ENCODE results near the gene HOXC9. TPM values are rescaled to one million over a fixed set of nuclear protein-coding genes. Genes with fewer than 3 reads are reported as not detected.

The HOXC9 gene
- total and polyA plus RNA-seq, 2 of the 8 experiments (the other 6 are each of a cell fraction or from before 2014, with no cell fraction given) = not detected

GRCh38 chr12:54012631-54013409 is 12.9 kb downstream of the HOXC9 start:
- no peak overlapping the region for H4K91ac ChIP-seq (replicated peaks; ENCODE audit: insufficient read length, low read length)
- DNase-seq (ENCODE audit: low read depth in 1 of 2, low spot score in 2 of 2) = no peak
- no peak overlapping the region for H3K4me2 ChIP-seq (ENCODE audit: insufficient read depth in 1 of 2, low read depth in 2 of 2, low read length in 2 of 2)
- H2AK5ac ChIP-seq (ENCODE audit: low read depth, low read length) = no peak overlapping the region
- no peak overlapping the region for H4K8ac ChIP-seq (ENCODE audit: extremely low read depth, insufficient read depth, low read length)
- no peak overlapping the region for H2BK20ac ChIP-seq (ENCODE audit: low read length)
- no peaks in the 10 kb centered on the region for H3K79me1 ChIP-seq (ENCODE audit: low read depth, low read length)
- no peaks in the 10 kb centered on the region; the same call in 1 of the 2 replicates for H3K23me2 ChIP-seq (ENCODE audit: low read depth, low read length)
- H3K14ac ChIP-seq (ENCODE audit: insufficient read length) = no peak overlapping the region
- H2BK15ac ChIP-seq (ENCODE audit: low read length) = no peak overlapping the region
- WGBS, 2 experiments (ENCODE audit: extremely low coverage in 1 of 2, insufficient coverage in 1 of 2, insufficient read length in 1 of 2, insufficient replicate concordance in 2 of 2, low coverage in 1 of 2, low lambda C conversion rate in 2 of 2, missing lambda C conversion rate in 1 of 2) = 19% methylated on average over 6 of the region's 6 CpGs; no CpG with 5 or more reads in 1 of the 2 experiments
- H3K27ac ChIP-seq (ENCODE audit: low read depth, low read length) = no peak overlapping the region
- no peak overlapping the region for H2BK5ac ChIP-seq (ENCODE audit: low read depth, low read length)
- no peaks in the 10 kb centered on the region for H3K36me3 ChIP-seq (ENCODE audit: control insufficient read depth in 2 of 4, insufficient read depth in 4 of 4, low read length in 3 of 4)
- no peak overlapping the region for H4K5ac ChIP-seq (ENCODE audit: insufficient read length, low read depth, low read length)
- H3K9ac ChIP-seq (replicated peaks in 1 of 4; ENCODE audit: extremely low read depth in 1 of 4, low read depth in 3 of 4, low read length in 3 of 4) = no peak overlapping the region
- H3K4ac ChIP-seq (replicated peaks; ENCODE audit: insufficient read length, low read depth, low read length) = no peak overlapping the region
- no peak overlapping the region for H3K4me3 ChIP-seq (ENCODE audit: extremely low read depth in 1 of 4, insufficient read depth in 2 of 4, low read depth in 3 of 4, low read length in 4 of 4)
- no peak overlapping the region for H3K23ac ChIP-seq (ENCODE audit: insufficient read length)
- peaks cover 93 to 100% (median 99%) of the 10 kb centered on the region in 4 experiments for H3K27me3 ChIP-seq (replicated peaks in 1 of 4; ENCODE audit: control insufficient read depth in 3 of 4, extremely low read depth in 1 of 4, insufficient read depth in 3 of 4, low read length in 3 of 4)
- H2BK120ac ChIP-seq (replicated peaks; ENCODE audit: low read depth, low read length) = no peak overlapping the region
- peak overlapping the region; percentile 29; the same call in 1 of the 2 replicates for H2BK12ac ChIP-seq (ENCODE audit: low read depth, low read length)
- peaks cover 4 to 44% of the 10 kb centered on the region in 2 experiments for H4K20me1 ChIP-seq (replicated peaks in 1 of 2; ENCODE audit: control insufficient read depth in 1 of 2, insufficient read depth in 2 of 2, low read length in 2 of 2)
- no peaks in the 10 kb centered on the region for H3K9me3 ChIP-seq (ENCODE audit: insufficient read depth in 2 of 2, low read depth in 1 of 2, low read length in 1 of 2)
- no peak overlapping the region for H3K18ac ChIP-seq (ENCODE audit: extremely low read depth, low read length)
- ChIA-PET POLR2A (ENCODE audit: partially characterized antibody) (no interaction called here), CTCF (ENCODE audit: partially characterized antibody) (interaction anchor here (0.8 to 2.9 kb wide), 12 partner anchors 9 to 195 kb away, joined by 3 to 12 read pairs (median 4); no protein-coding TSS in a partner anchor)
- no peaks in the 10 kb centered on the region for H3K79me2 ChIP-seq (ENCODE audit: control insufficient read depth in 1 of 2, insufficient read depth in 2 of 2, low read length in 2 of 2)
- no peak overlapping the region for H2AFZ ChIP-seq (ENCODE audit: low read length)
- FAIRE-seq = no peak
- H3K56ac ChIP-seq (replicated peaks; ENCODE audit: insufficient read length, low read depth, low read length) = no peak overlapping the region
- H3K4me1 ChIP-seq (replicated peaks in 1 of 4; ENCODE audit: control insufficient read depth in 3 of 4, insufficient read depth in 4 of 4, low read length in 3 of 4) = peaks cover 0 to 9% (median 0%) of the 10 kb centered on the region in 4 experiments; a peak in 3 of 7 replicates
- TF ChIP-seq CBX8 (IDR thresholded peaks at IDR 0.05; ENCODE audit: borderline replicate concordance, low read depth, low read length) = no peak
- no peak for TF ChIP-seq CHD2 (IDR thresholded peaks at IDR 0.05; ENCODE audit: low read length)
- no peak for TF ChIP-seq RBBP5 (IDR thresholded peaks at IDR 0.05; ENCODE audit: borderline replicate concordance, low read depth, low read length)
- TF ChIP-seq SAP30 (IDR thresholded peaks at IDR 0.05; ENCODE audit: insufficient read depth, insufficient replicate concordance, low read length) = no peak
- TF ChIP-seq CEBPB (IDR thresholded peaks at IDR 0.05; ENCODE audit: low read depth, low read length) = no peak
- TF ChIP-seq SP2 (IDR thresholded peaks at IDR 0.05; ENCODE audit: low read length) = no peak
- no peak for TF ChIP-seq CHD1 (IDR thresholded peaks at IDR 0.05; ENCODE audit: low read depth, low read length)
- peak; percentile 40 for TF ChIP-seq EZH2 (IDR thresholded peaks at IDR 0.05; ENCODE audit: low read depth, low read length, severe bottlenecking)
- no peak for TF ChIP-seq GABPA (IDR thresholded peaks at IDR 0.05; ENCODE audit: borderline replicate concordance, insufficient read depth, low read length)
- peak; percentile 69 for TF ChIP-seq SUZ12 (IDR thresholded peaks at IDR 0.05; ENCODE audit: low read length)
- no peak for TF ChIP-seq KDM1A (IDR thresholded peaks at IDR 0.05; ENCODE audit: borderline replicate concordance, low read length)
- no peak for TF ChIP-seq RXRA (IDR thresholded peaks at IDR 0.05; ENCODE audit: insufficient read depth, low read depth, low read length)
